Measurements from ENCODE around the gene HGFAC.

DNA sequence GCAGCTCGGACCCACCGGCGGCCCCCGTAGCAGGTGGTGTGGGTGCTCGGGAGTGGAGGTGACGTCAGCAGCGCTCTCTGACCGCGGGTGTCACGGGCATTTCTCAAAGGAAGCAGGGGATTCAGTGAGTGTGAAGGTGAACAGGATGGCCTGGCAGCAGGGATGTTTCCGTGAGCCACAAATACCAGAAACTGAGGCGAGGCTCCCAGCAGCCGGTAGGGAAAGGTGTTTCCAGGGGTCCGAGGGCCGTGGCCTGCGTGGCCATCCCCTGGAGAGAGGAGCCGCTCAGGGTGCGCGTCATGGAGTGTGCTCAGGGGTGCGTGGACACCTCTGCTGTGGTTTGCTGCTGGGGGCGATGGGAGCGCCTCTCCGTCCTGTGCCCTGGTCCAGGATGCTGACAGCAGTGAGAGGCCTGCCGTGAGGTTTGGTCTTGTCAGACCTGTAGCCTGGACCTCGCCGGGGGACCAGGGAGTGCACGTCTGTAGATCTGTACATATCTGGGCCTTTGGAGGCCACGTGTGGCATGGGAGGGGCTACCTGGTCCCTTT, 10.2 kb upstream of the HGFAC start:
- TF ChIP-seq, protein P1, sequence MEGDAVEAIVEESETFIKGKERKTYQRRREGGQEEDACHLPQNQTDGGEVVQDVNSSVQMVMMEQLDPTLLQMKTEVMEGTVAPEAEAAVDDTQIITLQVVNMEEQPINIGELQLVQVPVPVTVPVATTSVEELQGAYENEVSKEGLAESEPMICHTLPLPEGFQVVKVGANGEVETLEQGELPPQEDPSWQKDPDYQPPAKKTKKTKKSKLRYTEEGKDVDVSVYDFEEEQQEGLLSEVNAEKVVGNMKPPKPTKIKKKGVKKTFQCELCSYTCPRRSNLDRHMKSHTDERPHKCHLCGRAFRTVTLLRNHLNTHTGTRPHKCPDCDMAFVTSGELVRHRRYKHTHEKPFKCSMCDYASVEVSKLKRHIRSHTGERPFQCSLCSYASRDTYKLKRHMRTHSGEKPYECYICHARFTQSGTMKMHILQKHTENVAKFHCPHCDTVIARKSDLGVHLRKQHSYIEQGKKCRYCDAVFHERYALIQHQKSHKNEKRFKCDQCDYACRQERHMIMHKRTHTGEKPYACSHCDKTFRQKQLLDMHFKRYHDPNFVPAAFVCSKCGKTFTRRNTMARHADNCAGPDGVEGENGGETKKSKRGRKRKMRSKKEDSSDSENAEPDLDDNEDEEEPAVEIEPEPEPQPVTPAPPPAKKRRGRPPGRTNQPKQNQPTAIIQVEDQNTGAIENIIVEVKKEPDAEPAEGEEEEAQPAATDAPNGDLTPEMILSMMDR (IDR thresholded peaks at IDR 0.05) = no peak
- TF ChIP-seq POLR2A (IDR thresholded peaks at IDR 0.05) = no peak
